Central memory CD8-positive, alpha-beta T cell (primary cell): ENCODE measurements around the gene NFAT5.
"Not testable (repeated sequence)": the region's sequence is repeated elsewhere in the genome, so short reads cannot be mapped to it uniquely, and the experiment has no call there.

ENCODE experiments used
- ATAC-seq: fragments of 150-1000 bp; cut with Tn5 transposase; replicated peaks from 2 replicates; pipeline ENCODE4 v1.10.0; 2022; ENCODE audit warnings: mild to moderate bottlenecking, moderate FRiP score, moderate number of reproducible peaks; ENCODE audit not compliant: poor library complexity, severe bottlenecking; ENCODE audit errors: extremely low read depth
- DNase-seq, 2 donors: peaks; one replicate each; pipeline ENCODE4 v3.0.0; 2021; ENCODE audit warnings: low spot score in 2 of 2
- H3K27ac Mint-ChIP-seq: one replicate; pipeline ENCODE4 v1.8.0; 2022; ENCODE audit warnings: low read depth, mild to moderate bottlenecking, moderate library complexity, mixed read lengths
- H3K27me3 Mint-ChIP-seq: one replicate; pipeline ENCODE4 v1.8.0; 2022; ENCODE audit warnings: mixed read lengths
- H3K36me3 Mint-ChIP-seq: one replicate; pipeline ENCODE4 v1.8.0; 2022; ENCODE audit warnings: mild to moderate bottlenecking, moderate library complexity, mixed read lengths; ENCODE audit not compliant: insufficient read depth
- H3K4me1 Mint-ChIP-seq: one replicate; pipeline ENCODE4 v1.8.0; 2022; ENCODE audit warnings: mixed read lengths
- H3K4me3 Mint-ChIP-seq: one replicate; pipeline ENCODE4 v1.8.0; 2022; ENCODE audit warnings: mild to moderate bottlenecking, moderate library complexity, mixed read lengths
- H3K9me3 Mint-ChIP-seq: one replicate; pipeline ENCODE4 v1.8.0; 2022; ENCODE audit warnings: mixed read lengths

Gene NFAT5

DNA sequence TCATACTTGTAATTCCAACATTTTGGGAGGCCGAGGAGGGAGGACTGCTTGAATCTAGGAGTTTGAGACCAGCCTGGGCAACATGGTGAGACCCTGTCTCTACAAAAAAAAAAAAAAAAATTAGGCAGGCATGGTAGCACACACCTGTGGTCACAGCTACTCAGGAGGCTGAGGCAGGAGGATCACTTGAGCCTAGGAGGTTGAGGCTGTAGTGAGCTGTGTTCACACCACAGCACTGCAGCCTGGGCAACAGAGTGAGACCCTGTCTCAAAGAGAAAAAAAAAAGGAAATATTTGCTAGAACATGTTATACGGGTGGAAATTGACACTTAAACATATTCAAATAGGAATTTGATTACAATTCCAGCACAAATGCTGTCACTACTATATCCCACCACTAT is 4.4 kb upstream of the NFAT5 start:
- not testable (repeated sequence) for DNase-seq, H3K27me3 Mint-ChIP-seq, H3K27ac Mint-ChIP-seq, H3K9me3 Mint-ChIP-seq, H3K36me3 Mint-ChIP-seq, ATAC-seq, H3K4me3 Mint-ChIP-seq
- H3K4me1 Mint-ChIP-seq = peaks cover 16% of the 10 kb centered on the region

DNA sequence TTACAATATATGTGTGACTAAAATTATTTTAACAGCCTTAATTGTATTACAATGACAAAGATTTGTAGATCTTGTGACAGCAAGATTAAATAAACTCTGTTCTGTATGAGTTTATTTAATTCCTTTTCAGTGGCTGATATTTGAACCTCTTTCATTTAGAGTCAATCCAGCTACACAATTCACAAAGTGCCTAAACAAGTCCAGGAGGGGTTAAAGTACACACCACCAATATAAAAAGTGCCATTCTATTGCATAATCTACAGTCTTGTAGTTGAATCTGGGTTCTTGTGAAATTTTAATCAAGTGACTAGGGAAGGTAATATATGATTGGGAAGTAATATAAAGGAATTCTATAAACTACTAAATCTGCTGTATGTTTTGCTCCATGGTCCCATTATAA is 3.9 kb upstream of the NFAT5 start:
- ATAC-seq (no peak), DNase-seq (no peak)
- H3K4me3 Mint-ChIP-seq = no peak overlapping the region
- H3K27ac Mint-ChIP-seq = no peak overlapping the region
- H3K9me3 Mint-ChIP-seq = no peaks in the 10 kb centered on the region
- peaks cover 19% of the 10 kb centered on the region for H3K4me1 Mint-ChIP-seq
- peaks cover 12% of the 10 kb centered on the region for H3K36me3 Mint-ChIP-seq
- no peaks in the 10 kb centered on the region for H3K27me3 Mint-ChIP-seq

DNA sequence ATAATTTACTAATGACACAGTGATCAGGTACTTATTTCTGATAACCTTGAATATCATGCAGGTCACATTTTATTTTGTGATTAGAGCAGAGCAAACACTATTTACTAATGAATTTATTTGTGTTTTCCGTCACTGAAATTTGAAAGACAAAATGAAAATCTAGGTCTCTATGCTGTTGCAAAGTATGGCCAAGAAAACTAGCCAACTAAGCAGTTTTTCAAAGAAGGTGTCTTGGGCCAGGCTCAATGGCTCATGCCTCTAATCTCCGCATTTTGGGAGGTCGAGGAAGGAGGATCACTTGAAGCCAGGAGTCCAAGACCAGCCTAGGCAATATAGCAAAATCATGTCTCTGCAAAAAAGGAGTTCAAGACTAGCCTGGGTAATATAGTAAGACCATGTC is 3.0 kb upstream of the NFAT5 start:
- ATAC-seq (no peak), DNase-seq (no peak)
- H3K27ac Mint-ChIP-seq = peak overlapping the region; percentile 96
- peaks cover 28% of the 10 kb centered on the region for H3K4me1 Mint-ChIP-seq
- peaks cover 17% of the 10 kb centered on the region for H3K36me3 Mint-ChIP-seq
- peak overlapping the region; percentile 62 for H3K4me3 Mint-ChIP-seq
- H3K9me3 Mint-ChIP-seq = no peaks in the 10 kb centered on the region
- no peaks in the 10 kb centered on the region for H3K27me3 Mint-ChIP-seq

DNA sequence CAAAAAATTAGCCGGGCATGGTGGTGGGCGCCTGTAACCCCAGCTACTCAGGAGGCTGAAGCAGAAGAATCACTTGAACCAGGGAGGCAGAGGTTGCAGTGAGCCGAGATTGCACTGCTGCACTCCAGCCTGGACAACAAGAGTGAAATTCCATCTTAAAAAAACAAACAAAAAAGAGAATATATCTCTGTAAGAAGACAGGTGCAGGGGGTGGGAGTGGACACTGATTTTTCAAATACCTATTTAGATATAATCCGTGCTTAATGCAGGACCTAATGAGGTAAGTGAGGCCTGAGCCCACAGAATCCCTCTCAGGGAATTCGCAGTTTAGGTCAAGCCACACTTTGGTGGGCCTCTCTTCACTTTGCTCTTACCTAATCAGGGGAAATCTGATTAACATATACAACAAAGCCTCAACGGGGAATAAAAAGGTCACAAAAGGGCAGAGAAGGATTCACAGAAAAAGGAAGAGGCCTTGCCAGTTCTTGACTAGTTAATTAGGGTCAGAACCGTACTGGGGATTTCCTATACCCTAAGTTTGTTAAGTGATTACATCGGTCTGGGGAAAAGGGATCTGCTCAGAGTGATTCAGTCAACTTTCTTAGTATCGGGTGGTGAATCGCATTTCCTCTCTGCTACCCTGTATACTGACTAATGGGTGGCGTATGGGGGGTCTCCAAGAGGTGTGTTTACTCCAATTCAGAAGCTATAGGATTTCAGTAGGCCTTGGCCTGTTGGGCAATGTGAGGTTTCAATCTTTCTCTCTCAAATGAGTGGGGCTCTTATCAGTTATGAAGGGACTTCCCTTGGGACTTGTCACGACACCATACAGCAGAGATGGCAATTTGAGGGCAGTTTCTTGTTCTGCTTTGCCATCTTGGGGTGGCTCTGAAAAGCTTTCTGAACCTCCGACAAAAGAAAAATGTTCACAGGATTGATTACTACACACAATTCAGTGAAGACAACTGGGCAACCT is 1.9 kb upstream of the NFAT5 start:
- ATAC-seq (peak; percentile 59), DNase-seq (peak in 1 of 2 donors; percentile 28)
- Mint-ChIP-seq H3K4me3 (peak overlapping the region; percentile 99), H3K27ac (peak overlapping the region; percentile 96), H3K36me3 (peaks cover 17% of the 10 kb centered on the region), H3K4me1 (peaks cover 34% of the 10 kb centered on the region), H3K9me3 (no peaks in the 10 kb centered on the region), H3K27me3 (no peaks in the 10 kb centered on the region)

DNA sequence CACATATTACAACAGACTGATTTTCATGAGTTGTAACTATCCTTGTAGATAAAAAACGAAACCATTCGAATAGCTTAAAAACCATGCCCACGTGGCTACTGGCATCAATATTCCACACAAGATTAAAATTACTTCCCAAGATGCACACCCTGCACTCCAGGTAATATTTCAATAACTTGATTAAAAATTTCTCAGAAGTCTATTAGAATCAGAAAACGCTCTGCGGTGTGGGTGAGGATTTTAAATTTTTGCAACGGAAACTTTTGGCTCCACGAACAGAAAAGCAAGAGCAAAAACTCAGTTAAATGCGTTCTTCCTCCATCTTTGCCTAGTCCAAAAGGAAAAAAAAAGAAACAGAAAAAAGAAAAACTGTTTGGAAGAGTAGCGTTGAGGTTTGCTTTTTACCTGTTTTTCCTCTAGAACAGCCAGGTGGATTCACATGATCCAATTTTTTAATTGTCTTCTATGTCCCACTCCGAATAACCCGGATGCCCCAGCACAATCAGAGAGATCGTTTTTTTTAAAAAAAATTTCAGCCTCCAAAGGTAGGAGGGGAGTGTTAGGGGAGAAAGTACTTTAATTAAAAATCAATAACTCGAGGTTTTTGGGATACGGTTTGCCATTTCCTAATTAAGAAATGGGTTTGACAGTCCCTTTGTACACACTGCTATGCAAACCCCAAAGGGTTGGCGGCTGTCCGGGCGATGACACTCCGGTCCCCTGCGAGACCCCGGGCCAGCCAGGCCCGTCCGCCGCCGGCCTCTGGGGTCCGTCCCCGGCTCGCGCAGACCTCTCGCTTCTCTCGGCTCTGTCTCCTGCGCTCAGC is 708 bp upstream of the NFAT5 start:
- H3K36me3 Mint-ChIP-seq = peaks cover 17% of the 10 kb centered on the region
- ATAC-seq = peak; percentile 20
- no peaks in the 10 kb centered on the region for H3K27me3 Mint-ChIP-seq
- H3K4me3 Mint-ChIP-seq = peak overlapping the region; percentile 99
- DNase-seq = no peak
- H3K4me1 Mint-ChIP-seq = peaks cover 39% of the 10 kb centered on the region
- no peaks in the 10 kb centered on the region for H3K9me3 Mint-ChIP-seq
- peak overlapping the region; percentile 96 for H3K27ac Mint-ChIP-seq

DNA sequence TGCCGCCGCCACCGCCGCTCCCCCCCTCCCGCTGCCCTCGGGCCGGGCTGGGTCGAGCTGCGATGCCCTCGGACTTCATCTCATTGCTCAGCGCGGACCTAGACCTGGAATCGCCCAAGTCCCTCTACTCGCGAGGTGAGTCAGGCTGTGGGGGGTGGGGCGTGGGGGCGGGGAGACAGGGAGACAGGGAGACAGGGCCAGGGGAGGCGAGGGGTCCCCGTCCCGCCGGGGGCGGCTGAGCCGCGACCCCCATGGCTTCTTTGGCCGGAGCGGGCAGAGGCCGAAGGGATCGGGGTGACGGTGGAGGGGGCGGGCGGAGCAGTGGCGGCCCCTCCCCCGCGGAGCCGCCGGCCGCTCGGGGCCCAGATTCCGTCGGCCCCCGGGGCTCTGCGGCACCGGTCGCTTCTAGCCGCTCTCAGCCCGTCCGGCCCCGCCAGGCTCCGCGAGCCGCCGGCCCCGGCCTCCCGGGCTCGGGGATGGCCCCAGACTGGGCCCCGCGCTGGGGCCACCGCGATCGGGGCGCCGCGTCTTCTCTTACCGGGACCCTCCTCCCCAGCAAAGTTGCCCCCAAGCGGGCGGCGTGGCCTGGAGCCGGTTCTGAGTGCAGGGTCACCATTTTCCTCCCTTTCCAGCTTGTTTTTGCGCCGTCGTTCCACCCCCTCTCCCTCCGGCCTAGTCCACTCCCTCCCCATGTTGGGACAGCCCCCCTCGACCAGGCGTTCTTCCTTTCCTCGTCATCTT is 644 bp downstream of the NFAT5 start:
- no peak for DNase-seq
- H3K9me3 Mint-ChIP-seq = no peaks in the 10 kb centered on the region

DNA sequence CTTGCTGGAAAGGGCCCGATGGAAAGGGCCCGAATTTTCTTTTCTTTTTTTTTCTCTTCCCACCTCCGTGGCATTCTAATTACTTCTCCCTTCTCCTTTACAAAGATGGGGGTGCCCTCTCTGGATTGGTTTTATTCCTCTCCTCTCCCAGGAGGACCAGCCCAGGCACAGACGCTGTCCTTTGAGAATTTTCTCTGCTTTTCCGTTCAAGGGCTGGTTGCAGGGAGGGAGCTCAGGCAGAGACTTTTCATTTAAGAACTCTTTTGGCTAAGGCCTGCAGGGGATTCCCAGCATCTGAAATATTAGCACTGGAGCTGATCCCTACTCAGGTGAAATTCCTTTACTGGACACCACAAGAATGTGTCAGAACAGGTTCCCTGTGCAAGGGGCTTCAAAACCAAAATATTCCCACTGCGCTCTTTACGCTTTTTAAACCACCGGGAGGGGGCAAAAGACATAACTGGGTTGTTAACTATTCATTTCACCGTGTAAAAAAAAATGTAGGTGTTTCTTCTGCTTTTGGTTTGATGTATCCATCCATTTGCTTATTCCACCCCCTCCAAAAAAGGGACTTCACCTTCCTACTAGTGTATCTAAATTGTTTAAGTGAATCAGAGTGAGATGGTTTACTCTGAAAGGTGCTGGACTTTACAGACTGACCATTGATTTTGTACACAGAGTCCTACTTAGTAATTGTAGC is 1.4 kb downstream of the NFAT5 start:
- ATAC-seq (no peak), DNase-seq (no peak)
- Mint-ChIP-seq H3K4me3 (peak overlapping the region; percentile 99), H3K27ac (peak overlapping the region; percentile 97), H3K27me3 (no peaks in the 10 kb centered on the region), H3K4me1 (peaks cover 39% of the 10 kb centered on the region), H3K36me3 (peaks cover 17% of the 10 kb centered on the region), H3K9me3 (no peaks in the 10 kb centered on the region)

More for the DNA sequence above, 644 bp downstream of the NFAT5 start:
- H3K27ac Mint-ChIP-seq = peak overlapping the region; percentile 97
- peaks cover 39% of the 10 kb centered on the region for H3K4me1 Mint-ChIP-seq
- no peaks in the 10 kb centered on the region for H3K27me3 Mint-ChIP-seq
- peak overlapping the region; percentile 99 for H3K4me3 Mint-ChIP-seq
- ATAC-seq = peak; percentile 13
- H3K36me3 Mint-ChIP-seq = peaks cover 17% of the 10 kb centered on the region

DNA sequence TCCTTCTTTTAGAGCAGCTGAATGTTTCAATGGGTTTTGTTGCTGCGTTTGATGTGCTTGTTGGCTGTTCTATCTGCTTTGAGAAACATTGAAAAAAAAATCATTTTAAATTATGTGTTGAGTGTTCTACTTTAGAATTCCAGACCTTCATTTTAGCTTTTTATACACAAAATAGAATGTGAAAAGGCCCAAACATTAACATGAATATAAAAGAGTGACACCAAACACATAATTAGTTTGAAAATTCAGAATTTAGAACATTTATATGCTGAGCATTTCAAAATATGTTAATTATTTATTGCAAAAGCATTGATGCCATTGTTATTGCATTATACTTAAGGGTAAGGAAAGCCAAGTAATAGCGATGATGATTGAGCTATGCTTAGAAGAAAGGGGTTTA is 2.9 kb downstream of the NFAT5 start:
- H3K27ac Mint-ChIP-seq = no peak overlapping the region
- no peak for DNase-seq
- H3K4me3 Mint-ChIP-seq = peak overlapping the region; percentile 99
- ATAC-seq = no peak
- H3K9me3 Mint-ChIP-seq = no peaks in the 10 kb centered on the region
- no peaks in the 10 kb centered on the region for H3K27me3 Mint-ChIP-seq
- peaks cover 17% of the 10 kb centered on the region for H3K36me3 Mint-ChIP-seq
- peaks cover 34% of the 10 kb centered on the region for H3K4me1 Mint-ChIP-seq

DNA sequence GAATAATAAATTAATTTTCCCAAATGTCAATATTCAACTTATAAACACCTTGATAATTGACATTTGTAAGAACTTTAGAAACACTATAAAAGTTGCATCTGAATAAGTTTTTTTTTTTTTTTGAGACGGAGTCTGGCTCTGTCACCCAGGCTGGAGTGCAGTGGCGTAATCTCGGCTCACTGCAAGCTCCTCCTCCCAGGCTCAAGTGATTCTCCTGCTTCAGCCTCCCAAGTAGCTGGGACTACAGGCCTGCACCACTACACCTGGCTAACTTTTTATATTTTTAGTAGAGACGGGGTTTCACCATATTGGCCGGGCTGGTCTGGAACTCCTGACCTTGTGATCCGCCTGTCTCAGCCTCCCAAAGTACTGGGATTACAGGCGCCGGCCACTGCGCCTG is 13.0 kb downstream of the NFAT5 start:
- H3K27ac Mint-ChIP-seq, H3K9me3 Mint-ChIP-seq, ATAC-seq, DNase-seq, H3K36me3 Mint-ChIP-seq, H3K4me3 Mint-ChIP-seq, H3K27me3 Mint-ChIP-seq: not testable (repeated sequence)
- peaks cover 20% of the 10 kb centered on the region for H3K4me1 Mint-ChIP-seq

DNA sequence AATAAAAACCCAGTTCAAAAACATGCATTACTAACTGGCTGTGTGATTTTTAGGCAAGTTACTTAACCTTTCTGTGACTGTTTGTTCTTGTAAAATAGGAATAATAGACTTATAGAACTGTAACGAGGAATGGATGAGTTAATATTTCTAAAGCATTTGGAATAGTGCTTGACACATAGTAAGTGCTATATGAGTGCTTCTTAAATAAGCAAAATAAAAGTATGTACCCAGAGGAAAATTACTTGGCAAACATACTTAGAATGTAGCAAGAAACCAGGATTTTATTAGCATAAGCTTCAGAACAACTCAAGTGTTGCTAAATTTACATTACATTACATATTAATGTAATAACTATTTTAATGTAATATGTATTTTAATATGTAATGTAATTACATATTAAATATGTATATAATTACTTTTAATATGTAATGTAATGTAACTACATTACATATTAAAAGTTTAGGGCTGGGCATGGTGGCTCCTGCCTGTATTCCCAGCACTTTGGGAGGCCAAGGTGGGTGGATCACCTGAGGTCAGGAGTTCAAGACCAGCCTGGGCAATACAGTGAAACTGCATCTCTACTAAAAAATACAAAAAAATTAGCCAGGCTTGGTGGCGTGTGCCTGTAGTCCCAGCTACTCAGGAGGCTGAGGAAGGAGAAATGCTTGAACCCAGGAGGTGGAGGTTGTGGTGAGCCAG is 14.2 kb downstream of the NFAT5 start:
- peaks cover 21% of the 10 kb centered on the region for H3K4me1 Mint-ChIP-seq
- H3K27ac Mint-ChIP-seq = no peak overlapping the region
- no peak for DNase-seq
- no peaks in the 10 kb centered on the region for H3K27me3 Mint-ChIP-seq
- ATAC-seq = no peak
- H3K9me3 Mint-ChIP-seq = no peaks in the 10 kb centered on the region
- H3K4me3 Mint-ChIP-seq = no peak overlapping the region
- peaks cover 6% of the 10 kb centered on the region for H3K36me3 Mint-ChIP-seq

DNA sequence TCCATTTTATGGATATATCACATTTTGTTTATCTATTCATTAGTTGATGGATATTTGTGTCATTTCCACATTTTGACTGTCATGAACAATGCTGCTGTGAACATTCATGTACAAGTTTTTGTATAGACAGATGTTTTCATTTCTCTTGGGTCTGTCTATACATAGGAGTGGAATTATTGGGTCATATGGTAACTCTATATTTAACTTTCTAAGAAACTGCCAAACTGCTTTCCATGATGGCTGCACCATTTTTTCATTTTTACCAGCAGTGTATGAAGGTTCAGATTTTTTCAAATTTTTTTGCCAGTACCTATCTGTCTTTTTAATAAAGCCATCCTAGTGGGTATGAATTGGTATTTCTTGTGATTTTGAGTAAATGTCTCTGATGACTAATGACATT is 15.5 kb downstream of the NFAT5 start:
- Mint-ChIP-seq H3K9me3 (no peaks in the 10 kb centered on the region), H3K27me3 (no peaks in the 10 kb centered on the region), H3K4me3 (no peak overlapping the region), H3K36me3 (peaks cover 6% of the 10 kb centered on the region), H3K27ac (no peak overlapping the region), H3K4me1 (peaks cover 26% of the 10 kb centered on the region)
- DNase-seq = no peak
- ATAC-seq = no peak
